Brain pericyte (primary cell): Measurements from ENCODE around the gene PLEKHA7.

ENCODE experiments used
- DNase-seq: peaks from one replicate; pipeline ENCODE4 v3.0.0-alpha.2; 2012; ENCODE audit warnings: low read depth, low spot score

PLEKHA7 gene

GRCh38 chr11:16789560-16790485 lies 224.4 kb downstream of the PLEKHA7 start:
- no peak for DNase-seq

- DNase-seq, result no peak
These were observed 225.2 kb downstream of the PLEKHA7 start for GRCh38 chr11:16789063-16789420.

- no peak for DNase-seq
These were observed 225.8 kb downstream of the PLEKHA7 start for GRCh38 chr11:16788141-16789062.

GRCh38 chr11:16787035-16787742 lies 227.0 kb downstream of the PLEKHA7 start:
- no peak for DNase-seq

- DNase-seq, result no peak
These were observed 228.1 kb downstream of the PLEKHA7 start for GRCh38 chr11:16786131-16786530.

GRCh38 chr11:16785520-16786128 lies 228.6 kb downstream of the PLEKHA7 start:
- DNase-seq, result no peak

GRCh38 chr11:16784666-16785065 lies 229.5 kb downstream of the PLEKHA7 start:
- DNase-seq, result no peak

GRCh38 chr11:16784097-16784496 lies 230.1 kb downstream of the PLEKHA7 start:
- DNase-seq, result no peak

GRCh38 chr11:16783321-16783801 lies 230.9 kb downstream of the PLEKHA7 start:
- no peak for DNase-seq

GRCh38 chr11:16781936-16782919 lies 232.0 kb downstream of the PLEKHA7 start:
- no peak for DNase-seq

GRCh38 chr11:16780698-16781550 lies 233.3 kb downstream of the PLEKHA7 start:
- DNase-seq, result no peak

- no peak for DNase-seq
These were observed 234.1 kb downstream of the PLEKHA7 start for GRCh38 chr11:16780146-16780545.

- DNase-seq, result no peak
These were observed 234.8 kb downstream of the PLEKHA7 start for GRCh38 chr11:16779436-16779835.

- DNase-seq, result no peak
These were observed 235.3 kb downstream of the PLEKHA7 start for GRCh38 chr11:16778876-16779275.

- DNase-seq, result no peak
These were observed 235.9 kb downstream of the PLEKHA7 start for GRCh38 chr11:16778286-16778685.

GRCh38 chr11:16777613-16777975 lies 236.6 kb downstream of the PLEKHA7 start:
- no peak for DNase-seq

- no peak for DNase-seq
These were observed 237.3 kb downstream of the PLEKHA7 start for GRCh38 chr11:16776711-16777612.
